Stimulated activated CD4-positive, alpha-beta T cell treated with anti-CD3 and anti-CD28 coated beads, Interleukin-2, amount 100 ng/mL, for 48 hours (primary cell): ENCODE results near the gene STX11.
"Not testable (repeated sequence)": the region's sequence is repeated elsewhere in the genome, so short reads cannot be mapped to it uniquely, and the experiment has no call there.

ENCODE experiments used
- DNase-seq, 2 donors: peaks; one replicate each; pipeline ENCODE4 v3.0.0-alpha.2; 2020

STX11 gene

DNA sequence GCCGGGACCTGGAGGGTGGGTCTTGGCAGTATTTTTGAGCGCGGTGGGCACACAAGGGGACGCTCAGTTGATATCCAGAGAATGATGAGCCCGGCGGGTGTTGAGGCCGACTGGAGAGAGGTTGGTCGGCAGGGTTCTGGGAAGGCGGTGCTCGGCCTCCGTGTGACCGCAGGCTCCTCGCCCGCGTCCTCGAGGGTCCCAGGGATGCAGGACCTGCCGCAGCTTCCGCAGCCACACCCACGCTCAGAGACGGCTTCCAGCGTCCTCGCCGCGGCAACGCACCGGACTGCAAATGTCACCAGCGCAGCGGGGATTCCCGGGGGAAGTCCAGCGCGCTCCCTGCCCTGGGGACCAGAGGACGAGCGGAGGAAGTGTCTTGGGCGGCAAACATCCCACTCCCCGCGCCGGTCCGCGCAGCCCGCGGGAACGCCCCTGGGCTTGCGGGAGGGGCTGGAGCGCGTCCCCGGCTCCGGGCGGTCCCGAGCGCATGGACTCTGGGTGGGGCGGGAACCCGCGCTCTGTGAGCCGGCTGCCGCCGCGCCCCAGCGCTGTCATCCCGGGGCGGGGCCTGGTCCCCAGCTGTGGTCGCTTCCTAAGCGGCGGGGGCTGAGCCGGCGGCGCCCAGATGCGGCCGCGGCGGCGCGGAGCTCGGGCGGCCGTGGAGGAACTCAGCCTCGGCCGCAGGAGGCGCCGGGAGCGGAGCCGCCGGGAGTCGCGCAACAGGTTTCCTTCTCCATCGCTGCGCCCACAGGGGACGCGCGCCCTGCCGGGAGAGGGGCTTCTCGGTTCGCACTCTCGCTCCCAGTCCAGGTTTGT is at the start of gene STX11:
Gene STX11, plus strand, starts transcription at position 624 of the 816 bp plus-strand sequence. CDS start 36,111 bp downstream, outside the sequence.
- peak; percentile 70 to 75 for DNase-seq

DNA sequence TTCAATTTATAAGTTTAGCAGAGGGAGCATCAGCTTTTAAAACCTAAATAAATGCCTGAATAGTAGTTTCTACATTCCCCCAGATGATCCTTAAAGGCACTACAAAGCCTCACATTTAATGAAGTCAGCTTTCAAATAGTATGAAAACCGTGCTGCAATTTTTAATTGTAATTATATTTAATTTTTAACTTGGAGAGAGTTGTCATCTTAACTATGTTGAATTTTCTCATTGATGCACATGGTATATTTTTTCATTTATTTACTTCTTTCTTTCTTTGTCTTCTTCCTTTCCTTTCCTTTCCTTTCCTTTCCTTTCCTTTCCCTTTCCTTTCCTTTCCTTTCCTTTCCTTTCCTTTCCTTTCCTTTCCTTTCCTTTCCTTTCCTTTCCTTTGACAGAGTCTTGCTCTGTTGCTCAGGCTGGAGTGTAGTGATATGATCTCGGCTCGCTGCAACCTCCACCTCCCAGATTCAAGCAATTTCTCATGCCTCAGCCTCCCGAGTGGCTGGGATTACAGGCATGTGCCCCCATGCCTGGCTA is 47.2 kb upstream of the STX11 start:
- no peak for DNase-seq

DNA sequence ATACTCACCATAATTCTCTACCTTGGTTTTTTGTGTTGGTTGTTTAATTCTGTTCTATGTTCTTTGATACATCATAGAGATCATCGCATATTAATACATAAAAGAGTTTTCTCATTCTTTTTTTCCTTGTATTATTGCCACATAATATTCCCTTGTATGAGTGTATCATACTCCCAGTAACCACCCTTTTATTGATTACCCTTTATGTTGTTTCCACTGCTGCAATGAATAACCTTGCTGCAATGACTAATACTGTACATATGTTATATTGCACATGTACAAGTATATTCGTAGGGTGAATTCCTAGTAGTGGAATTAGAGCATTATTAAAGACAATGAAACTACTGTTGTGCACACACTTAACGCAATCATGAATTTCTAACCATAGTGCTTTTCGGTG is 45.8 kb upstream of the STX11 start:
- no peak for DNase-seq

DNA sequence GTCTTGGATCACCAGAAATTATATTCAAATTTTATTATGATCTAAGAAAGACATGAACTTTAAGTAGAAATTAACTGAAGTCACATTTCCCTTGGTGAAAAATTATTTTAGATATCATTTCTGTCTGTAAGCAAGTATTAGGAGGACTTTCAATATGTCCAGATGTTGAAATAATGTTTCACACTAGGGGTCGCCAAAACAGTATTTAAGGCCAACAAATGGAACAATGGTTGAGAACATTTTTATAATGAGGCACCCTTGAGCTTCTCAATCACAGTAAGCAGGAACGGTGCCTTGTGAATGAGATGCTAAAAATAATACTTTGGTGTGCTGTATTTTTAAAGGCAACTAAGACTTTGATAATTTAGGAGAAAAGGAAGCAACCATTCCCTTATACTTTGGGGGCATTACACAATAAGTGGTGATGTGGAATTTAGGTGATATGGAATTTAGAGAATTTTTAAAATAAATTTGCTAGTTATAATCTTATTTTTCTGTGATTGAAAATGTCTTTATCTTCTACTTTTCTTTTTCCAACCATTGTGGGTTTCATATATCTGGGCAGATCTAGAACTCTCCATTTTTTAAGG is 45.3 kb upstream of the STX11 start:
- peak; percentile 32 to 42 for DNase-seq

DNA sequence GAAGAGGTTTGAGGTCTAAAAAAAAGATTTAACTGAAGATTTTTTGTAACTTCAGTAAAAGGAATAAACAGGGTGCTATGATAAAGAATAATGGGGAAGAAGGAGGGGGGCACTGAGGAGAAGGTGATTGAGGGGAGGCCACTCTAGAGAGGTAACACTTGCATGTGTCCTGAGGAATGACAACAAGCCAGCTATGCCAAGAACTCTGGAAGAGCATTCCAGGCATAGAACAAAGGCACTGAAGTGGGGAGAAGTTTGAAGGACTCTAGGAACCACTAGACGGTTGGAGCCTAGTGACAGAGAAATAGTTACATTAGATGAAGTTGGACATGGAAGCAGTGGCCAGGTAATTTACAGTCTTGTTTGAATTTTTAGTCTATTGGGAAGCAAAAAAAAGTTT is 44.1 kb upstream of the STX11 start:
- no peak for DNase-seq

DNA sequence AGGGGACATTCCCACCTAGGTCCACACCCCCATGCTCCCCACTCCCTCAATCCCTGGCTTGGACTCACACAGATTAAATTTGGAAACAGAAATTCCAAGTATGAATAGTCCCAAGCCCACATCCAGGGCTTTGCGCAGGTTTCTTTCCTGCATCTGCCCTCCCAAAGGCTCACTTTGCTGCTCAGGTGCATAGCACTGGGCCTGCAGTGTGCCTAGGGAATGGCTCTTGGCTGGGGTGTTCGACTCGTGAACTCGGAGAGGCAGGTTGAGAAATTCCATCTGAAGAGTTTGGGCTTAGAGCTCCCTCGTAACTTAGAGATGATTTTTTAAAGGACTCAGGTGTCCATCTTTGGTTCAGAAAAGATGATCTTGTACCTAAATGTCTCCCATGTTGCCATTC is 40.1 kb upstream of the STX11 start:
- no peak for DNase-seq

DNA sequence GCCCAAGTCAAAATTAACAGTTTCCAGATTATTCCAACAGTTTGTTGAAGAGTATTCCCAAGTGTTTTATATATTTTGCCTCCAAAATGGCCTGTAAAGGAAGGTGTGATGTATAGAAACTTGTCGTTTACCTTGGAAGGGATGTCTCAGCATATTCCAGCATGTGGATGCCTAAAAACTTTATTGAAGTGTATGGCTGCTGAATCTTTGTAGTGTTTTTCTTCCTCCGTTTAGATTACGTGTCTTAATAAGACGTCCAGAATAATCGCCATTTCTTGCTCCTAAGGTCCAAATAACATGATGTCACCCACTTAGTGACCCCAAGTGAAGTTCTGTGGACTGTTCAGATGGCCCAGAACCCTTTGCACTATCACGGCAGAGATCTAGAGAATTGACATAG is 37.0 kb upstream of the STX11 start:
- no peak for DNase-seq

DNA sequence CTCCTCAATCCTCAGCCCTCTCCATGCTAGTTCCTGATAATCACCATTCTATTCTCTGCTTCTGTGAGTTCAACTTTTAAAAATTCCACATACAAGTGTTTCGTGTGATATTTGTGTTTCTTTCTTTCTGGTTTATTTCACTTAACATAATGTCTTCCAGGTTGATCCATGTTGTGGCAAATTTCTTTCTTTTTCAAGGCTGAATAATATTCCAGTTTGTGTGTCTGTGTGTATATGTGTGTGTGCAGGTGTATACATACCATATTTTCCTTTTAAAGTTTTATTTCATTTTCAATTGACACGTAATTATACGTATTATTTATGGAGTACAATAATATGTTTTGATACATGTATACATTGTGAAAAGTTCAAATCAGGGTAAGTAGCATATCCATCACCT is 35.1 kb upstream of the STX11 start:
- DNase-seq, result no peak

DNA sequence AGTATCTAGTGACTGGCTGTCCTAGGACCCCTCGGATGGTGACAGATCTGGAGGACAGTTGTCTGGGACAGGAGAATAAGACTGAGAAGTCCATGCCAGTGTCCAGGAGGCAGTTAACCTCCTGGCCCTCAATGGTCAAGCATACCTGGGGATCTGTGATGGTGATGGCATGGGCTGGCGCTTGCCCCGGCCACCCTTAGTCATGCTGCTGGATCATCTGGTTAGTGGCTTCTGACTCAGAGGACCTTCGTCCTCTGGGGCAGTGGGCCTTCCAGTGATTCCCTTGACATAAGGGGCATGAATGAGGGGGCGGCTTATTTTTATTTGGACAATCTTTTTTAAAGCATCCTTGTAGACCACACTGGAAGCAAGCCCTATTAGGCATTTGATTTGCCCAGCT is 30.9 kb upstream of the STX11 start:
- DNase-seq, result no peak

DNA sequence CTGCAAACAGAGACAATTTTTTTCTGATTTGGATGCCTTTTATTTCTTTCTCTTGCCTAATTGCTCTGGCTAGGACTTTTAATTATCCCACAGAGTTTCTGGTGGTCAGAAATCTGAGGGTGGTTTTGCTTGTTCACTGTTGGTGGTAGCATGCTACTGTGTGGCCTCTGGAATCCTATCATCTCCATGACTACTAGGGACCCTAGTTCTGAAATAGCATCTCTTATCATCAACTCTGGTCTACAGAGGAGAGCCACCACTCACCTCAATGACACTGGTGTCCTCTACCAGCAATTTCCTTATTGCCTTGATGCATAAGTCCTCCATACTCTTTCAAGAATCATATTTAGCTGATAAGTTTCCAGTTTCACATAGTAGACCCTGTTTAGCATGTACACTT is 27.5 kb upstream of the STX11 start:
- no peak for DNase-seq

DNA sequence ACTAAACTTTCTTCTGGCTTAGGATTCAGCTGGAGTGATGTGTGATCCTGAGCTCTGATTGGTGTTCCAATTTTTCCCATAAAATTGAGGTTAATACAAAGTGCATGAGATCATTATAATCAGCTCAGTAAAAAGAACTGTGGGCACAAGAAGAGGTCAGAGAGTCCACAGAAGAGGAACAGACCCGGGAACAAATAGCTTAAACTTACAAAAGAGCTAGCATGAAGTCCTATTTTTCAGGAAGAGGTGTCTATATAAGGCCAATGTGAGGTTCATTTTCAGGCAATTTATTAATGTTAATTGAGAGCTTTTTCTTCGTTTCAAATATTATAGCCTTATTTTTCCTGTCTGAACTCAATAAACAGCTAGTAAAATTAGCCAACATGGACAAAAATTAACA is 26.9 kb upstream of the STX11 start:
- DNase-seq, result no peak

DNA sequence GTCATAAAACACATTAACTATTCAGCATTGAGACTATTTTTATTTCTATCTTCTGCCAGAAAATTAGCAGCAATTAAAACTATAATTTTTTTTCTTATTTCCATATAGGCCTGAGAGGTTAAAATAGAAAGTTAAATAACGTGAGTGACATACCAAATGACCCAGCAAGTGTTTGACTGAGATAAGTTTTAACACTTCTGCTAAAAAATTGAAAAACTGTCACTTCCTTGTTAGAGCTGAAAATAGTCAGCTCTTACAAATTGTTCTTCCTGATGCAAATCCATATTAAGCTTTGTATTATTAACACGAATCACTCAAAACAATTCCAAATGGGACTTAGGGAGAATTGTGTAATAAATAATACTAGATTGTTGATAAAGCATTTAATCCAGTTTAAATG is 26.5 kb upstream of the STX11 start:
- no peak for DNase-seq

DNA sequence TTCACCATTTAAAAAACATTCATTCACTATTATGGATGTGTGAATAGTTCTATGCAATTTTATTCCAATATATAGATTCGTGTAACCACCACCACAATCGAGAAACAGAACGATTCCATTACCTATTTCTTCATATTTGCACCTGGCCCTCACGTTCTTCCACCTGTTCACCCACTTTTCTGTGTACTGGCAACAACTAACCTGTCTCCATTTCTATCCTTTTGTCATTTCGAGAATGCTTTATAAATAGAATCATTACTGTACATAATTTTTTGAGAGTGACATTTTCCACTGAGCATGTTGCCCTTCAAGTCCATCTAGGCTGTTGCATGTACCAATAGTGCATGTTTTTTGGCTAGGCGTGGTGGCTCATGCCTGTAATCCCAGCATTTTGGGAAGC is 23.2 kb upstream of the STX11 start:
- no peak for DNase-seq

DNA sequence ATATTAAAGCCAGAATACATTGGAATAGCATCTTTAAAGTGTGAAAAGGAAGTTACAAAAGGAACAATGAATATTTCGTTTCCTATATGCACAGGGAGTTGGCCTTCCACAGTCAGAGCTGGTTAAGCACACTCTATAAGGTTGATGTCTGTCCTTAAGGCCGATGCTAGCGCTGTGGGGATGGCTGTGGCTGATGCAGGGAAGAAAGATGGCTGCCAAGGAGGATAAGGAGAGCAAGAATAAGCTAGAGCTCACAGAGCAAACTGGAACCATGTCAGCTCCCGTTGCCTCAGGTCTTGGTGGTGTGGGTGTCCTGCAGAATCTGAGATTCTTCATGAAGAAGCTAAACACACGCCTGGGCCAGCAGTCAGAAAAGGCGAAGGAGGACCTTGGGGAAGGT is 20.8 kb upstream of the STX11 start:
- DNase-seq, result no peak

DNA sequence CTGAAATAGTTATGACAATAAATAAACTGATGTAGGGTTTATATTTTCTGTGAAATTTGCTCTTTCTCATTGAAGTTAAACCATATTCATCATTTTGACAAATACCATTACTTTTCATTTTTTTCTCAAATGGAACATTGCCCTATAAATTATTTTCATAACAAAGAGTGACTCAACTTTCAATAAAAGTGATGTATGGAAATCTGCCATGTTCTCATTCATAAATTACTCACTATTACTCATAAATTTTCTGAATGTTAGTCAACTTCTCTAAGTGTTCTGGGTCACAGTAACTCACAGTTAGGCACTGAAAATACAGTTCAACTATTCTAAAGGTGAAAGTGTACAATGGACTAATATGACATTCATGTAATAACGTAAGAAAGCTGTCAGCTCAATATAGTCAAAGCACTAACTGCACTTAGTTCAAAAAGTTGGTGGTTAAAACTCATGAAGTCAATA is 19.0 kb upstream of the STX11 start:
- no peak for DNase-seq

DNA sequence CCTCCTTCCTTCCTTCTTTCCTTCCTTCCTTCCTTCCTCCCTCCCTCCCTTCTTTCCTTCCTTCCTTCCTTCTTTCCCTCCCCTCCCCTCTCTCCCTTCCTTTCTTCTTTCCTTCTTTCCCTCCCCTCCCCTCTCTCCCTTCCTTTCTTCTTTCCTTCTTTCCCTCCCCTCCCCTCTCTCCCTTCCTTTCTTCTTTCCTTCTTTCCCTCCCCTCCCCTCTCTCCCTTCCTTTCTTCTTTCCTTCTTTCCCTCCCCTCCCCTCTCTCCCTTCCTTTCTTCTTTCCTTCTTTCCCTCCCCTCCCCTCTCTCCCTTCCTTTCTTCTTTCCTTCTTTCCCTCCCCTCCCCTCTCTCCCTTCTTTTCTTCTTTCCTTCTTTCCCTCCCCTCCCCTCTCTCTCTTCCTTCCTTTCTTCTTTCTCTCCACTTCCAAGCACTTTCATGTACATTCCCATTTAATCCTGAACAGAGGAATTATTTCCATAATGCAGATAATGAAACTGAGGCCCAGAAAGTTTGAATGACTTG is 18.1 kb upstream of the STX11 start:
- not testable (repeated sequence) for DNase-seq

DNA sequence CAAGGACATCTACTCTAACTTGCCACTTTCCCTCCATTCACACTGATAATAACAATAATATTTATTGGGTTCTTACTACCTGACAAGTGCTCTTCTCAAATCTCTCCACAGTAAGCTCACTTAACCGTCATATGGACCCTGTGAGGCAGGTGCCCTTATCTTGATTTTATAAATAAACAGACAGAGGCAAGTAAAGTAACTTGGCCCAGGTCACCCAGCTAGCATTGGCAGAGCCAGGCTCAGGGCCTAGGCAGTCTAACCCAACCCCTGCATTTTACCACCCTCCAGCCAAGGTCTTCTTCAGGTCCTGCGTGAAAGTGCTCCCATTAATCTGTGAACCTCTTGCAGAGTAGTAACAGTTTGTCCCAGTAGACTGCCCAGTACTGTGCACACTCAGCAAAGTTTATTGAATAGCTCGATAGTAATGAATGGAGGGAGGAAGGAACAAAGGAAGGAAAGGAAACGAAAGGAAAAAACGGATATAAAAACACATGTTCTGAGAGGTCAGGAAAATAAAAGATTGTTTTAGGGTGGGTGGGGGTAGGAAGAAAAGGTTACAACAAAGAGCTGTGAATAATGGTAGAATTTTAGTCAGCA is 17.0 kb upstream of the STX11 start:
- no peak for DNase-seq

DNA sequence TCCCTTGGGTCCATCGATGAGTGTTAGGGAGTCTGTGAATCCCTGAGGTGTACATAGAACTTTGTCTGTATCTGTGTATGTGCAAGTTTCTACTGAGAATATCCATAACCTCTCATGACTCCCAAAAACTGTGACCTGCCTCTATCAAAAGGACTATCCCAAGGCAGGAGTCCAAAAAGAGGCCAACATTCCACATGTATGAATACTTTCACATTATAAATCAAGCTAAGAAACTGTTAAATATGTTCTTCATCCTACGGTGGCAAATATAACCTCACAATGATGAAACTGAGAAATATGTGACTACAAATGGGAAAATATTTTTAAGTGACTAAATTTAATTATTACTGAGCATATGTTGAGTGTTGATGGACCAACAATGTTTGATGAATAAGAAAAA is 16.1 kb upstream of the STX11 start:
- DNase-seq, result no peak

DNA sequence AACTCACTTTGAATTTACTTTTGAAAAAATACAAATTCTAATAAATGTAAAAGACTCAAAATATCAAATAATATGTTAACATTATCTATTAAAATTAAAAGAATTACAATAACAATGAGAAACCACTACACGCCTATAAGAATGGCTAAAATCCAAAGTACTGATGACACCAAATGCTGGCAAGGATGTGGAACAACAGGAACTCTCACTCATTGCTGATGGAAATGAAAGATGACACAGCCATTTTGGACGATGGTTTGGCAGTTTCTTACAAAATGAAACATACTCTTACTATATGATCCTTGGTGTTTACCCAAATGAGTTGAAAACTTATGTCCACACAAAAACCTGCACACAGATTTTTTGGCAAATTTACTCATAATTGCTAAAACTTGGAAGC is 15.6 kb upstream of the STX11 start:
- DNase-seq, result no peak

DNA sequence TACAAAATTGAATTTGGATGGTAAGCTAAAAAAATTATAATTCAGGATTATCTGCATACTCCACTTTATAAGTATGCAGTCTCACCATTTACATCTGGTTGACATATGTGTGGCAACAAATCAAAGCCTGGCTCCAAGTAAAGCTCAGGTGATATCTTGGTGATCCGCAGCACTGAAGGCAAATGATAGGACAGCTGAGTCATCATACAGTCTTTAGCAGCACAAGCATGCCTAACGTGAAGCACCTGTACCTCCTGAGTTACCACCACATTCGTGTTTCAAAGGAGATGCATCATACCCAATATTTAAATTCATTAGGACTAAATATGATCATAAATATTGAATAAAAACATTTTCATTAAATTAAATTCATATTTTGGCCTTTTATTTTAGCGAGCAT is 11.8 kb upstream of the STX11 start:
- DNase-seq, result no peak

DNA sequence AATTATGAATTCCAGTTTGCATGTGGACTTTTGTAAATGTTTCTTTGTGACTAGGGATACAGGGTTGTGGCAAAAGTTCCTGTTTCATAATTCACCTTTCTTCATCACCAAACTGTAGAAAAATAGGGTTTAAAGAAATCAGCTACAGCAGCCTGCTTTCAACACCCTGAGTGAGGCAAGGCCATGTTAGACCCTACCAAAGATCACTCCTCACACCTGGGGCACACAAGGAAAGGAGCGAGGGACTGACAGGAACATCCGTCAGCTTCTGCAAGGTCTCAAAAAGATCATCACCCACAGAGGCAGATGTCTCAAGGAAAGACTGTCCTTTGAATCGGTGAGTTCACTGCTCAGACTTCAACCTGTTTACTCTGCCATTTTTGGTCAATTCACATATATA is 10.5 kb upstream of the STX11 start:
- no peak for DNase-seq

DNA sequence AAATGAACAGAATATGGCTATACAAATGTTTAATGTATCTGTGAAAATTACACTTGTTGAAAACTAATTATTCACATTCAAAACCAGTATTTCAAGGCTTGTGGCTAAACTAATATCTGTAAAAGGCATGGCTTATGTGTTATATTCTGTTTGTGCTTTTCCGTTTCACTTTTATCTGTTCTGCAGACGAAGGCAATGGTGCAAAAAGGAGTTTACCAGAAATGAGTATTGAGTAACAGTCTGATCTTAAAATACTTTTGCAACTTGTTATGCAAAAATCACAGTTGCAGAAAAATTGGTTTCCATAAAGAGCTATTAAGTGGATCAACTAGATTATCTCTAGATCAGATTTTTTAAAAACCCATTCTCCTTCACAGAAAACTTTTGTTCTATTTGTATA is 9.4 kb upstream of the STX11 start:
- DNase-seq, result no peak

DNA sequence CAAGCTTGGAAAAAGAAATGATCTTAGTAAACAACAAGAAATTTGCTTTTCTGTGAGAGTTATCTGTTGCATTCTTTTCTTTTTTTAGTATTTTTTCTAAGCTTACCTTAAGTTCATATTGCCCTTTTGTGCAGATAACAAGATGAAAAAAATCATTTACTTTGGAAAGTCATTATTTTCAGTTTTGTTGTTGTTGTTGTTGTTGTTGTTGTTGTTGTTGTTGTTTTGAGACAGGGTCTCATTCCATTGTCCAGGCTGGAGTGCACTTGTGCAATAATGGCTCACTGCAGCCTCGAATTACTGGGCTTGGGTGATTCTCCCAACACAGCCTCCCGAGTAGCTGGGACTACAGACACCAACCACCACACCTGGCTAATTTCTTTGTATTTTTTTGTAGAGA is 8.8 kb upstream of the STX11 start:
- no peak for DNase-seq

DNA sequence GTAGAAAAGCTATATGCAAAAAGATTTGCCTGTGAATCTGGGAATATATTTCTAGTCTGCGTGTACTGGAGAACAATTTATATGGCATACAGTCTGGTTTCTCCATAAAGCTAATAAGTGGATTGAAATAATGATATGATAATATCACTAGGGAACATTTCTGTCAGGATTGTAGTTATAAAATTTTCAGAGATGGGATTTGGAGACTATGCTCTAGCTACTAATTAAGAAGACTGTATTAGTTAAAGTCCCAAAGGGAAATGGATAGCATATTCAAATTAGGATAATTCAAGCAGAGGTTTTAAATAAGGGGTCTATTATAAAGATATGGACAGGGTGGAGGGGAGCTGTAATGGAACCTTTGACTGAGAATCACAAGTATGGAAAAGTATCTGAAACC is 7.2 kb upstream of the STX11 start:
- DNase-seq, result no peak
